BLaER1 treated with 17β-estradiol and CSF1 and Interleukin-3, amounts not matched to agents 10 nM and 100 nM (cell line): Measurements from ENCODE around the gene ZNF580.

Experiments
- H3K27ac ChIP-seq, 11 experiments: shearing (Covaris generic); formaldehyde crosslinking; 2 replicates each; pipeline ENCODE4 v1.8.1; 2022
- H3K27me3 ChIP-seq, 11 experiments: shearing (Covaris generic); formaldehyde crosslinking; 2 replicates each; pipeline ENCODE4 v1.8.1; 2022
- H3K36me3 ChIP-seq, 11 experiments: shearing (Covaris generic); formaldehyde crosslinking; 2 replicates each; pipeline ENCODE4 v1.8.1; 2022
- H3K4me1 ChIP-seq, 10 experiments: shearing (Covaris generic); formaldehyde crosslinking; 2 replicates each; pipeline ENCODE4 v1.8.1; 2022
- H3K4me2 ChIP-seq, 11 experiments: shearing (Covaris generic); formaldehyde crosslinking; 2 replicates each; pipeline ENCODE4 v1.8.1; 2022
- H3K4me3 ChIP-seq, 10 experiments: shearing (Covaris generic); formaldehyde crosslinking; 2 replicates each; pipeline ENCODE4 v1.8.1; 2022
- H3K9ac ChIP-seq, 11 experiments: shearing (Covaris generic); formaldehyde crosslinking; 2 replicates each; pipeline ENCODE4 v1.8.1; 2022
- H3K9me3 ChIP-seq, 11 experiments: shearing (Covaris generic); formaldehyde crosslinking; replicated peaks in 1 of 11; 2 replicates each; pipeline ENCODE4 v1.8.1; 2022
- H4K20me1 ChIP-seq, 11 experiments: shearing (Covaris generic); formaldehyde crosslinking; 2 replicates each; pipeline ENCODE4 v1.8.1; 2022
- Cebpa-rat ChIP-seq, 11 experiments: shearing (Covaris generic); IDR thresholded peaks; 2 replicates each; pipeline ENCODE4 v1.8.1; 2022

The ZNF580 gene

DNA sequence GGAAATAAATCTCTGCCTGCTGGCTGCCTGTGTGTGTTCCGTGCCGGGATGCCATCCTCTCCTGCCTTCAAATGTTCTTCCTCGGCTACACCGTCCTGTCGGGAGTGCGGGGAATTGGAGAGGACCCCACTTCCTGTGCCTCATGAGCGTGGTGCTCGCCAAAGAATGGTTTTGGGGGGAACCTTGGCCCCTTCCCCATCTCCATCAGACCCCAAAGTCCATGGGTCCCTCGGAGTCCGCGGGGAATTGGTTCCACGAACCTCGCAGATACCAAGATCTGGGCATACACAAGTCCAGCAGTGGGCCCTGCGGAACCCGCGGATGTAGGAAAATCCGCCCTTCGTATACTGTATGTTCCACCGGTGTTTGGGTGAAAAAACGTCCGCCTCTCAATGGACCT is 37.7 kb upstream of the ZNF580 start:
- peaks cover 0 to 20% (median 17%) of the 10 kb centered on the region in 11 experiments; a peak in 12 of 22 replicates for H4K20me1 ChIP-seq
- peak overlapping the region in 1 of 11 experiments; percentile 10; a peak in 1 of 22 replicates for H3K9ac ChIP-seq
- no peaks in the 10 kb centered on the region for H3K27me3 ChIP-seq
- no peak overlapping the region for H3K4me3 ChIP-seq
- peaks cover 9 to 29% (median 22%) of the 10 kb centered on the region in 11 experiments; a peak in 19 of 22 replicates for H3K36me3 ChIP-seq
- TF ChIP-seq Cebpa-rat (IDR thresholded peaks at IDR 0.05) = no peak
- H3K27ac ChIP-seq = peak overlapping the region in 6 of 11 experiments; percentile 7 to 99 (median 32); a peak in 4 of 22 replicates
- peaks cover 48 to 68% (median 56%) of the 10 kb centered on the region in 10 experiments for H3K4me1 ChIP-seq
- peaks cover 0 to 4% (median 0%) of the 10 kb centered on the region in 11 experiments; a peak in 1 of 22 replicates for H3K9me3 ChIP-seq
- H3K4me2 ChIP-seq = peak overlapping the region in 4 of 11 experiments; percentile 86 to 96 (median 90); a peak in 5 of 22 replicates

GRCh38 chr19:55603581-55604292 is 37.1 kb upstream of the ZNF580 start:
- Histone ChIP-seq H3K9me3 (peaks cover 0 to 4% (median 0%) of the 10 kb centered on the region in 11 experiments; a peak in 1 of 22 replicates), H3K9ac (peak overlapping the region; percentile 69 to 96 (median 90); a peak in 19 of 22 replicates), H4K20me1 (peaks cover 0 to 25% (median 22%) of the 10 kb centered on the region in 11 experiments; a peak in 12 of 22 replicates), H3K27ac (peak overlapping the region; percentile 86 to 95 (median 93); a peak in 20 of 22 replicates), H3K36me3 (peaks cover 11 to 35% (median 25%) of the 10 kb centered on the region in 11 experiments; a peak in 20 of 22 replicates), H3K4me1 (peaks cover 42 to 65% (median 55%) of the 10 kb centered on the region in 10 experiments), H3K4me3 (peak overlapping the region; percentile 75 to 96 (median 87); a peak in 19 of 20 replicates), H3K4me2 (peak overlapping the region; percentile 71 to 99 (median 92)), H3K27me3 (no peaks in the 10 kb centered on the region)
- no peak for TF ChIP-seq Cebpa-rat (IDR thresholded peaks at IDR 0.05)

DNA sequence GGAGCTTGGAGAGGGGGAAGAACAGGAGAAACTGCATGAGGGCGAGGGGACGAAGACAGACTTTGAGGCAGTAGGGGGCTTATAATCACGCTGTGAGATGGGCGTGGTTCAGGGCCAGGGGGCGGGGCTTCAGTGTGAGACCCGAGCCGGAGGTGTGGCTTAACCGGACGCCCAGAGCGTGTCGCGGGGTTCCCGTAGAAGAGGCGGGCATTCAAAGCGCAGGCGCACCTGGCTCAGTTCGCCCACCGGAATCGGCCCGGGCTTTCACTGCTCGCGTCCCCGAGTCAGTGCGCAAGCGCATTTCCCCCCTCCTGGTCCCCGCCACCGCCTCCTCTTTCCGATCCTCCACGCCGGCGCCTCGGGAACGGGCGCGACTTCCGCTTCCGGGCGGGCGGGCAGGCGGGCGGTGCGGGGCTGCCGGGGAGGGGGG is 35.6 kb upstream of the ZNF580 start:
- Histone ChIP-seq H3K4me2 (peak overlapping the region in 8 of 11 experiments; percentile 71 to 99 (median 90); a peak in 13 of 22 replicates), H3K9ac (peak overlapping the region; percentile 84 to 96 (median 94)), H3K36me3 (peaks cover 26 to 50% (median 38%) of the 10 kb centered on the region in 11 experiments), H3K27me3 (no peaks in the 10 kb centered on the region), H3K4me3 (peak overlapping the region; percentile 75 to 96 (median 87)), H3K27ac (peak overlapping the region; percentile 86 to 95 (median 93)), H3K4me1 (peaks cover 42 to 74% (median 55%) of the 10 kb centered on the region in 10 experiments), H3K9me3 (peaks cover 0 to 6% (median 0%) of the 10 kb centered on the region in 11 experiments; a peak in 2 of 22 replicates), H4K20me1 (peaks cover 0 to 40% (median 36%) of the 10 kb centered on the region in 11 experiments; a peak in 15 of 22 replicates)
- no peak for TF ChIP-seq Cebpa-rat (IDR thresholded peaks at IDR 0.05)

DNA sequence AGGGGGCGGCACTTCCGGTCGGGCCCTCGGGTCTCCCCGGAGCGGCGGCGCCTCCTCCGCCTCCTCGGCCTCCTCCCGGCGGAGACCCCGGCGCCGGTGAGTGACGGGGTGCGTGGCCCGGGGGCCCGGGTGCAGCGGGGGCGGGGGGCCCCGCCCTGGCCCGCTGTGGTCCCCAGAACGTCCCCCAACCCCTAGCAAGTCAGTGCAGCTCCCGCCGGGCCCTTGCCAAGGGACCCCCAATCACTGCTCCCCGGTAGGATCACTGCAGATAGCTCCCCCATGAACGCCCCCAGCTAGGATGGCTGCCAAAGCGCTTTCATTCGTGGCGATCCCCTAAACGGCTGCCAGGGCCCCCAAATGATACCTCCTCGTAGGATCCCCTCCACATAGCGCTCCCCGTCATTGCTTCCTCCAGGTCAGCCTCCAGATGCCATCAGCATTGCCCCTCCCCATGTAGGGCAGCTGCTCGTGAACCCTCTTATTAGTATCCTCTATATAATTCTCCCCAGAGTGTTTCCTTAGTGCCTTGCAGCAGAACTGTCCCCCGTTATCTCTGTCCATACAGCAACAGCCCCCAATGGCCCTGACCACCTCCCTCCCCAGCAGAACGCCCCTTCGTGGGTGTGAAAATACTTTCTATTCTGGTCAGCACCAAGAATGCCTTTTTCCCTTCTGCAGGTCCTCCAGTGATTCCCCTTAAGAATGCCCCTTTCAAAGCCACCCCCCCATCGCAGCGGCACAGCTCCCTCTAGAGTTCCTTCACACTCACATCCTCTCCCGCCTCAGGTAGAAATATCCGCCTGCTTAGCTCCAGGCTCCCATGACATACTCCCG is 34.9 kb upstream of the ZNF580 start, which contains the start of gene ZNF865:
ZNF865 (plus strand) TSS at position 11 of the 834 bp plus-strand sequence. CDS start 7,972 bp downstream, outside the sequence.
- H3K4me1 ChIP-seq = peaks cover 40 to 78% (median 52%) of the 10 kb centered on the region in 10 experiments
- H3K4me3 ChIP-seq = peak within 1 kb of the TSS; percentile 75 to 96 (median 87)
- H3K9me3 ChIP-seq = peaks cover 0 to 6% (median 0%) of the 10 kb centered on the region in 11 experiments; a peak in 2 of 22 replicates
- H3K4me2 ChIP-seq = peak within 1 kb of the TSS; percentile 89 to 99 (median 96)
- TF ChIP-seq Cebpa-rat (IDR thresholded peaks at IDR 0.05) = no peak
- H3K27me3 ChIP-seq = no peaks in the 10 kb centered on the region
- peak within 1 kb of the TSS; percentile 84 to 96 (median 94) for H3K9ac ChIP-seq
- peak within 1 kb of the TSS; percentile 86 to 95 (median 93) for H3K27ac ChIP-seq
- H3K36me3 ChIP-seq = peaks cover 31 to 56% (median 44%) of the 10 kb centered on the region in 11 experiments
- peaks cover 0 to 46% (median 41%) of the 10 kb centered on the region in 11 experiments; a peak in 16 of 22 replicates for H4K20me1 ChIP-seq

DNA sequence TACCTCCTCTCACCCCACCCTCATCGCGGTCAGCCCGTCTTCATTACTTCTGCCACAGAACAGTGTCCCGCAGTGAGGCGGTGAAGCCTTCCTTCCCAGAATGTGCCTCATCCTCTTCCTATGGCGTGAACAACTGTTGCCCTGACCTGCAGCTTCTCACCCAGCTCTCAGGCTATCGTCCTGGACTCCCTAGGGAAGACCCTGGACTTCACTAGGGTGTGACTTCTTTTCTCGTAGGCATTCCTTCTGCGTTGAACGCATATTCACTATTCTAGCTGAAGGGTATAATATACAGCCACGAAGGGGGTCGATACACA is 34.4 kb upstream of the ZNF580 start:
- no peak for TF ChIP-seq Cebpa-rat (IDR thresholded peaks at IDR 0.05)
- peaks cover 34 to 78% (median 49%) of the 10 kb centered on the region in 10 experiments for H3K4me1 ChIP-seq
- peaks cover 0 to 52% (median 46%) of the 10 kb centered on the region in 11 experiments; a peak in 16 of 22 replicates for H4K20me1 ChIP-seq
- H3K9ac ChIP-seq = peak overlapping the region; percentile 84 to 96 (median 94)
- peak overlapping the region; percentile 75 to 96 (median 87) for H3K4me3 ChIP-seq
- peaks cover 35 to 61% (median 45%) of the 10 kb centered on the region in 11 experiments for H3K36me3 ChIP-seq
- H3K4me2 ChIP-seq = peak overlapping the region; percentile 88 to 99 (median 96)
- H3K27ac ChIP-seq = peak overlapping the region in 9 of 11 experiments; percentile 5 to 95 (median 93); a peak in 14 of 22 replicates
- no peaks in the 10 kb centered on the region for H3K27me3 ChIP-seq
- H3K9me3 ChIP-seq = peaks cover 0 to 6% (median 0%) of the 10 kb centered on the region in 11 experiments; a peak in 2 of 22 replicates

DNA sequence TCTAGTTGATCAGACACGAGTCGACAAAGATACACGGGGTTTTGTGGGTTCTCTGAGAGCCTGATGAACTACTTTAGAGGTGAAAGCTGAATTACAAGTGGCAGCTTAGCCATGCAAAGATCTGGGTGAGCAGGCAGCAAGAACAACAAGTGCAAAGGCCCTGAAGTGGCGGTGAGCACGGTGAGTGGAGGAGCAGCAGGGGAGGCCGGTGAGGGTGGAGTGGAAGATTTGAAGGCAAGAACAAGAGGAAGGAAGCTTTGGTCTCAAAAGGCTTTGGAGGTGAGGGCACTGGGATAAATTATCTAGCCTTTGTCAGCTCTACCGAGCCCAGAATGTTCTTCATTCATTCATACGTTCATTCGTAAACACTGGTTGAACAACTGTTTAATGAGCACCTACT is 34.0 kb upstream of the ZNF580 start:
- Histone ChIP-seq H3K36me3 (peaks cover 35 to 65% (median 45%) of the 10 kb centered on the region in 11 experiments), H3K4me1 (peaks cover 31 to 78% (median 50%) of the 10 kb centered on the region in 10 experiments), H3K27me3 (no peaks in the 10 kb centered on the region), H4K20me1 (peaks cover 3 to 56% (median 50%) of the 10 kb centered on the region in 11 experiments; a peak in 17 of 22 replicates), H3K27ac (peak overlapping the region in 9 of 11 experiments; percentile 5 to 95 (median 93); a peak in 12 of 22 replicates), H3K4me3 (peak overlapping the region; percentile 75 to 96 (median 87); a peak in 18 of 20 replicates), H3K9ac (peak overlapping the region; percentile 84 to 96 (median 94); a peak in 21 of 22 replicates), H3K4me2 (peak overlapping the region; percentile 88 to 99 (median 96)), H3K9me3 (peaks cover 0 to 6% (median 0%) of the 10 kb centered on the region in 11 experiments; a peak in 2 of 22 replicates)
- no peak for TF ChIP-seq Cebpa-rat (IDR thresholded peaks at IDR 0.05)

- H3K9me3 ChIP-seq = peaks cover 0 to 6% (median 0%) of the 10 kb centered on the region in 11 experiments; a peak in 1 of 22 replicates
- no peak for TF ChIP-seq Cebpa-rat (IDR thresholded peaks at IDR 0.05)
- no peak overlapping the region for H3K4me3 ChIP-seq
- H3K4me2 ChIP-seq = no peak overlapping the region; a peak in 1 of 22 replicates
- H3K36me3 ChIP-seq = peaks cover 29 to 74% (median 46%) of the 10 kb centered on the region in 11 experiments
- peaks cover 24 to 69% (median 36%) of the 10 kb centered on the region in 10 experiments for H3K4me1 ChIP-seq
- H3K27ac ChIP-seq = no peak overlapping the region
- no peak overlapping the region for H3K9ac ChIP-seq
- no peaks in the 10 kb centered on the region for H3K27me3 ChIP-seq
- peaks cover 13 to 73% (median 67%) of the 10 kb centered on the region in 11 experiments; a peak in 20 of 22 replicates for H4K20me1 ChIP-seq
Measured at GRCh38 chr19:55609326-55609725, 31.5 kb upstream of the ZNF580 start.
